Neutrophil (primary cell): ENCODE data around the gene NCDN.

ENCODE experiments used
- H3K27ac ChIP-seq: fragments of 200-600 bp; sonication (generic); 2 replicates; pipeline ENCODE4 v1.5.1; 2016; ENCODE audit warnings: mild to moderate bottlenecking, moderate library complexity
- H3K27me3 ChIP-seq: fragments of 200-600 bp; sonication (generic); 2 replicates; pipeline ENCODE4 v1.6.0; 2016; ENCODE audit warnings: mild to moderate bottlenecking
- H3K36me3 ChIP-seq: fragments of 200-600 bp; sonication (generic); 2 replicates; pipeline ENCODE4 v1.5.1; 2017
- H3K4me1 ChIP-seq, 2 experiments: fragments of 200-600 bp in 1 of 2; sonication (generic) in 1 of 2; 1 replicate in 1 of 2; 2 replicates in 1 of 2; pipeline versions ENCODE4 v1.5.1 to v1.6.1; 2013 to 2016; ENCODE audit warnings: low read depth in 1 of 2, low read length in 1 of 2, mild to moderate bottlenecking in 1 of 2, moderate library complexity in 1 of 2; ENCODE audit not compliant: control insufficient read depth in 1 of 2, insufficient read depth in 1 of 2
- H3K4me3 ChIP-seq, 2 experiments: fragments of 200-600 bp in 1 of 2; sonication (generic) in 1 of 2; 1 replicate in 1 of 2; 2 replicates in 1 of 2; pipeline ENCODE4 v1.5.1; 2013 to 2016; ENCODE audit warnings: low read depth in 1 of 2, low read length in 1 of 2, mild to moderate bottlenecking in 1 of 2, moderate library complexity in 1 of 2
- H3K9me3 ChIP-seq: fragments of 200-600 bp; sonication (generic); 2 replicates; pipeline ENCODE4 v1.5.1; 2016
- CTCF ChIP-seq: fragments of 200-600 bp; sonication (generic); IDR thresholded peaks from 2 replicates; pipeline ENCODE4 v1.5.1; 2016; ENCODE audit warnings: antibody characterized with exemption

The NCDN gene

GRCh38 chr1:35586808-35587207 is 29.2 kb downstream of the NCDN start:
- Histone ChIP-seq H3K27ac (no peak overlapping the region), H3K36me3 (peaks cover 23% of the 10 kb centered on the region), H3K4me3 (no peak overlapping the region), H3K4me1 (no peaks in the 10 kb centered on the region), H3K9me3 (no peaks in the 10 kb centered on the region), H3K27me3 (no peaks in the 10 kb centered on the region)
- TF ChIP-seq CTCF, result no peak

GRCh38 chr1:35587736-35588135 is 30.1 kb downstream of the NCDN start:
- H3K27ac ChIP-seq, result no peak overlapping the region
- H3K4me1 ChIP-seq, result no peaks in the 10 kb centered on the region
- H3K9me3 ChIP-seq, result no peaks in the 10 kb centered on the region
- H3K4me3 ChIP-seq, result no peak overlapping the region
- no peaks in the 10 kb centered on the region for H3K27me3 ChIP-seq
- peaks cover 30% of the 10 kb centered on the region for H3K36me3 ChIP-seq
- no peak for TF ChIP-seq CTCF

GRCh38 chr1:35588197-35588910 is 30.8 kb downstream of the NCDN start:
- Histone ChIP-seq H3K27me3 (no peaks in the 10 kb centered on the region), H3K9me3 (no peaks in the 10 kb centered on the region), H3K4me1 (no peaks in the 10 kb centered on the region), H3K4me3 (no peak overlapping the region), H3K27ac (no peak overlapping the region), H3K36me3 (peaks cover 36% of the 10 kb centered on the region)
- TF ChIP-seq CTCF, result no peak

- no peak overlapping the region for H3K27ac ChIP-seq
- H3K4me3 ChIP-seq, result no peak overlapping the region
- H3K9me3 ChIP-seq, result no peaks in the 10 kb centered on the region
- no peaks in the 10 kb centered on the region for H3K27me3 ChIP-seq
- H3K4me1 ChIP-seq, result no peaks in the 10 kb centered on the region
- TF ChIP-seq CTCF, result no peak
- peaks cover 48% of the 10 kb centered on the region for H3K36me3 ChIP-seq
Measured at GRCh38 chr1:35589516-35590427, 32.2 kb downstream of the NCDN start.

- Histone ChIP-seq H3K9me3 (no peaks in the 10 kb centered on the region), H3K36me3 (peaks cover 52% of the 10 kb centered on the region), H3K4me1 (no peaks in the 10 kb centered on the region), H3K27ac (no peak overlapping the region), H3K27me3 (no peaks in the 10 kb centered on the region), H3K4me3 (no peak overlapping the region)
- no peak for TF ChIP-seq CTCF
Measured at GRCh38 chr1:35590476-35591040, 33.0 kb downstream of the NCDN start.
